ENCODE results near the gene ENTPD5.

Gene ENTPD5

GRCh38 chr14:73973497-73973896 is 45.6 kb downstream of the ENTPD5 start:
- no peak overlapping the region for H3K27ac ChIP-seq (ENCODE audit: low read depth, low read length, poor library complexity, severe bottlenecking)
- H3K27me3 ChIP-seq (ENCODE audit: insufficient read depth, low read length) = no peaks in the 10 kb centered on the region
- H3K9me2 ChIP-seq (ENCODE audit: low read depth, low read length) = no peaks in the 10 kb centered on the region
- H3K79me2 ChIP-seq (ENCODE audit: insufficient read depth, low read length) = no peaks in the 10 kb centered on the region
- peaks cover 27% of the 10 kb centered on the region for H3K36me3 ChIP-seq (ENCODE audit: insufficient read depth, low read length)
- H2AFZ ChIP-seq (ENCODE audit: low read length) = no peak overlapping the region
- no peak overlapping the region for H3K9ac ChIP-seq (ENCODE audit: low read length)
- no peaks in the 10 kb centered on the region for H3F3A ChIP-seq (ENCODE audit: insufficient read depth, low read length)
- no peak for TF ChIP-seq CTCF (IDR thresholded peaks at IDR 0.05; ENCODE audit: low read length)
- no peak for TF ChIP-seq EZH2 (IDR thresholded peaks at IDR 0.05; ENCODE audit: borderline replicate concordance, low read length)
- H3K4me1 ChIP-seq (ENCODE audit: insufficient read depth, low read length, severe bottlenecking) = no peaks in the 10 kb centered on the region
- H3K4me2 ChIP-seq (ENCODE audit: low read length) = no peak overlapping the region
- H3K9me3 ChIP-seq (ENCODE audit: low read length) = no peaks in the 10 kb centered on the region
- no peaks in the 10 kb centered on the region for H4K20me1 ChIP-seq (ENCODE audit: insufficient read depth, low read length)
- H3K4me3 ChIP-seq (ENCODE audit: low read depth, low read length, poor library complexity, severe bottlenecking) = no peak overlapping the region

GRCh38 chr14:73968885-73969284 is 50.2 kb downstream of the ENTPD5 start:
- H4K20me1 ChIP-seq (ENCODE audit: insufficient read depth, low read length) = no peaks in the 10 kb centered on the region
- no peaks in the 10 kb centered on the region for H3F3A ChIP-seq (ENCODE audit: insufficient read depth, low read length)
- no peaks in the 10 kb centered on the region for H3K9me3 ChIP-seq (ENCODE audit: low read length)
- no peak overlapping the region for H3K4me3 ChIP-seq (ENCODE audit: low read depth, low read length, poor library complexity, severe bottlenecking)
- no peak overlapping the region for H3K27ac ChIP-seq (ENCODE audit: low read depth, low read length, poor library complexity, severe bottlenecking)
- TF ChIP-seq EZH2 (IDR thresholded peaks at IDR 0.05; ENCODE audit: borderline replicate concordance, low read length) = no peak
- no peak for TF ChIP-seq CTCF (IDR thresholded peaks at IDR 0.05; ENCODE audit: low read length)
- no peaks in the 10 kb centered on the region for H3K79me2 ChIP-seq (ENCODE audit: insufficient read depth, low read length)
- no peak overlapping the region for H3K4me2 ChIP-seq (ENCODE audit: low read length)
- H3K27me3 ChIP-seq (ENCODE audit: insufficient read depth, low read length) = no peaks in the 10 kb centered on the region
- no peaks in the 10 kb centered on the region for H3K9me2 ChIP-seq (ENCODE audit: low read depth, low read length)
- no peaks in the 10 kb centered on the region for H3K4me1 ChIP-seq (ENCODE audit: insufficient read depth, low read length, severe bottlenecking)
- H2AFZ ChIP-seq (ENCODE audit: low read length) = no peak overlapping the region
- H3K36me3 ChIP-seq (ENCODE audit: insufficient read depth, low read length) = peaks cover 44% of the 10 kb centered on the region
- no peak overlapping the region for H3K9ac ChIP-seq (ENCODE audit: low read length)

GRCh38 chr14:73965216-73965615 is 53.9 kb downstream of the ENTPD5 start:
- Histone ChIP-seq H3K27me3 (ENCODE audit: insufficient read depth, low read length) (no peaks in the 10 kb centered on the region), H4K20me1 (ENCODE audit: insufficient read depth, low read length) (no peaks in the 10 kb centered on the region), H3K9me3 (ENCODE audit: low read length) (no peaks in the 10 kb centered on the region), H3K9me2 (ENCODE audit: low read depth, low read length) (no peaks in the 10 kb centered on the region), H3K4me1 (ENCODE audit: insufficient read depth, low read length, severe bottlenecking) (no peaks in the 10 kb centered on the region), H3K4me2 (ENCODE audit: low read length) (no peak overlapping the region), H3K79me2 (ENCODE audit: insufficient read depth, low read length) (no peaks in the 10 kb centered on the region), H3K27ac (ENCODE audit: low read depth, low read length, poor library complexity, severe bottlenecking) (no peak overlapping the region), H3K36me3 (ENCODE audit: insufficient read depth, low read length) (peaks cover 65% of the 10 kb centered on the region), H3K9ac (ENCODE audit: low read length) (no peak overlapping the region), H3K4me3 (ENCODE audit: low read depth, low read length, poor library complexity, severe bottlenecking) (no peak overlapping the region), H2AFZ (ENCODE audit: low read length) (no peak overlapping the region), H3F3A (ENCODE audit: insufficient read depth, low read length) (no peaks in the 10 kb centered on the region)
- no peak for TF ChIP-seq CTCF (IDR thresholded peaks at IDR 0.05; ENCODE audit: low read length)
- TF ChIP-seq EZH2 (IDR thresholded peaks at IDR 0.05; ENCODE audit: borderline replicate concordance, low read length) = no peak
